CD4-positive, alpha-beta T cell treated with Interleukin-6 for 4 hours (primary cell): Measurements from ENCODE around the gene PLCB1.
"Not testable (repeated sequence)": the region's sequence is repeated elsewhere in the genome, so short reads cannot be mapped to it uniquely, and the experiment has no call there.

ENCODE experiments used
- DNase-seq: peaks from one replicate; pipeline ENCODE4 v3.0.0-alpha.2; 2020; ENCODE audit warnings: mixed read lengths

The PLCB1 gene

DNA sequence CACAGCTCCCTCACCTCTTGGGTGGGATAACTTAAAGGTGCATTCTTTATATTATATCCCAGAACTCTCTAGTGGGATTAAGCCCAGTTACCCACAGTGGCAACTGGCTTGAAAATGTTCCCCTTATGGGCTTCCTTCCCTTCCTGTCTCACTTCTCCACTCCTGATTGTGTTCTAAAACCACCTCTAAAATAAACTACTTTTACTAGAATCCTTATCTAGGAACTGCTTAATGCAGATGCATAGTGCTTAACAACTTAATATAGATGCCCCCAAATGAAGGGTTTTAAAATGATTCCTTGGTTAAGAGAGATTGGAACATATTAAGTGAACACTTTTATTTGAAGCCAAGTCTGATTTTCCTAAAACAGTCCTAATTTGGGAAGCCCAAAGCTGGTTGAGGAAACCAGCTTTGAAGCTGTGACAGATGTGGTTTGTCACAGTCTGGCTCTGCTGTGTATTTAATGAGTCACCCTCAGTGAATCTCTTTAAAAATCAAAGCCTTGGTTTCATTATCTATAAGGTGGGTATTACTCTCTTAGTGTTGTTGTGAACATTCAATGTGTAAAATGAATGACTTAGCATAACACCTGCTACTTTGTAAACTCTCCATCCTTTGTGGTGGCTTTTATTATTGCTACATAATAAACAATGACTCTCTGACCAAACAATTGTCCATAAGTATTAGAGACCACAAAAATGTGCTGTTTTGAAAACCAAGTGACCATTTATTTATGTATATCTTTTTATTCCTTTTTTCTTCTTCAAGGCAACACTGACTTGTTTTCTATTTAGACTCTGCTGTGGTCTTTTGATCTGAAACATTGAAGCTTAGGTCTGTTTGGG, 24.4 kb downstream of the PLCB1 start:
- peak; percentile 21 for DNase-seq

DNA sequence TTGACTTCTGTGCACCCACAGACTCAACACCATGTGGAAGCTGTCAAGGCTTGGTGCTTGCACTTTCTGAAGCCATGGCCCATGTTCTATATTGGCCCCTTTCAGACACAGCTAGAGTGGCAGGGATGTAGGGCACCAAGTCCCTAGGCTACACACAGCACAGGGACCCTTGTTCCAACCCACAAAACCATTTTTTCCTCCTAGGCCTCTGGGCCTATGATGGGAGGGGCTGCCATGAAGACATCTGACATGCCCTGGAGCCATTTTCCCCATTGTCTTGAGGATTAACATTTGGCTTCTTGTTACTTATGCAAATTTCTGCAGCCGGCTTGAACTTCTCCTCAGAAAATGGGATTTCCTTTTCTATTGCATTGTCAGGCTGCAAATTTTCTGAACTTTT, 27.2 kb downstream of the PLCB1 start:
- DNase-seq = not testable (repeated sequence)

GRCh38 chr20:8161264-8162071, 29.4 kb downstream of the PLCB1 start:
- DNase-seq = peak; percentile 20

DNA sequence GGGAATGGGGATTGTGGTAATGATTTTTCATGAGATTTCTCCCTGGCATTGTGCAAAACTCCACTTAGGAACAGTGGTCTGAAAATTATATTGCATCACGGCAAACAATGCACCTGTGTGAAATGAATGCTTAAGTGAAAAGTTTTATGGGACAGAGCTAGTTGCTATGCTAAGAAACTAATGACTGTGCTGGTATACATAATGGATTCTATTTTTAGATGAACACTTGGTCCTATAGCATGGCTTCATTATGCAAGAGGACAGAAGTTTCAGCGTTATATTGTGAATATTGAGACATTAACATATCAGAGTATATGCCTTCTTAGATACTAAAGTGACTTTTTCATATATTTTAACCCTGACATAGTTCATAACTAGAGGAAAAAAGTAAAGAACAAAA, 30.5 kb downstream of the PLCB1 start:
- DNase-seq = no peak

GRCh38 chr20:8163543-8163942, 31.5 kb downstream of the PLCB1 start:
- DNase-seq = no peak

GRCh38 chr20:8166730-8167129, 34.7 kb downstream of the PLCB1 start:
- no peak for DNase-seq

DNA sequence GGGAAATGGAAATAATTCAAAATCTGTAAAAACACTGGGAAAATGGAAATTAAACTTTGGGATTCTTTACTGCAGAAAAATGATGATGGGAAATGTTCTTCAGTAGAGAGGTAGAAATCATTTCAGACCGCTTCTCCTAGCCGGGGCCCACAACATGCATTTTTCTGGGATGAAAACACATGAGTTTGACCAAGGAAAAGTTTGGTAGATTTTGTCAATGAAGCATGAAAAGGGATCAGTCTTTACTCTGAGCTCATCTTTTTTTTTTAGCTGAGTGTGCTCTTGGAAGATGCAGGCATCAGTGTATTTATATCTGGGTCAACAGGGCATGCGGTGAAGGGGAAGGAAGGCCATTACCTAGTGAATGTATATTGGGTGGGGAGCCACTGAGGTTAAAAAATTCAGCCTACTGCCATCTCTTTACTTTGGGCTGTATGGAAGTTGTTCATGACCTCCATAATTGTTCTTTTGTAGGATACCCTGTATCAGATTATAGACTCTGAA, 36.8 kb downstream of the PLCB1 start:
- no peak for DNase-seq

GRCh38 chr20:8170921-8171320, 38.9 kb downstream of the PLCB1 start:
- no peak for DNase-seq

GRCh38 chr20:8172191-8172590, 40.1 kb downstream of the PLCB1 start:
- no peak for DNase-seq

- no peak for DNase-seq
These were observed 43.9 kb downstream of the PLCB1 start for GRCh38 chr20:8175741-8176675.

DNA sequence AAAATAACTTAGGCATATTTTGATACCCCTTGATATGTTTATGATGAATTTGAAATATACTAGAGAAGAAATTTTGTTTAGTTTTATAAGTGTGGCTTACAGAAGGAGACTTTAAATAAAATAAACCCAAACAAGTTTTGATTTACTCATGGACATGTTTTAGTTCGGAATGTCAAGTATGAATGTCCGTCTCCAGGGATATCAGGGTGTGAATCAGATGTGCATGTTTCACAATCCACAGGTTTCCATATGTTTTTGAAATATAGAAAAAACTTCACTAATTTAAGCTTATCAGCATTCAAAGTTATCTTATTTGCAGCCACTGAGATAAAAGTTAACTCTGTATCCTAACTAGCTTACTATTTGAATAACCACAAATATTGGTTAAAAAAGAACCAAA, 51.5 kb downstream of the PLCB1 start:
- no peak for DNase-seq

DNA sequence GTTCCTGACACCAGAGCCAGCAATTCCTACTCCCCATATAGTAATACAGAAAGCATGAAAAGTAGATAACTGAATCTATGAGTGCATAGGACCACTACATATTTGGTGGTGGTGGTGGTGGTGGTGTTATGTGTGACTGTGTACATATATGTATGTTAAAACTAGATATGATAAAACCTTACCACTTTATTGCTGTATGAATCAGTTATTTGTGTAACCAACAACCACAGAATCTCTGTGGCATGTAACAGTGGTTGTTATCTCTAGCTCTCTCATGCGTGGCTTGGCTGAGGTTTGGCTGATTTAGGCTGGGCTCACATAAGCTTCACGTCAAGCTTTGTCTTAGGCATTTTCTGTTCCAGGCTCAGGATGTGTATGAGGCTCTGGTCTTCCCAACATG, 55.7 kb downstream of the PLCB1 start:
- no peak for DNase-seq

DNA sequence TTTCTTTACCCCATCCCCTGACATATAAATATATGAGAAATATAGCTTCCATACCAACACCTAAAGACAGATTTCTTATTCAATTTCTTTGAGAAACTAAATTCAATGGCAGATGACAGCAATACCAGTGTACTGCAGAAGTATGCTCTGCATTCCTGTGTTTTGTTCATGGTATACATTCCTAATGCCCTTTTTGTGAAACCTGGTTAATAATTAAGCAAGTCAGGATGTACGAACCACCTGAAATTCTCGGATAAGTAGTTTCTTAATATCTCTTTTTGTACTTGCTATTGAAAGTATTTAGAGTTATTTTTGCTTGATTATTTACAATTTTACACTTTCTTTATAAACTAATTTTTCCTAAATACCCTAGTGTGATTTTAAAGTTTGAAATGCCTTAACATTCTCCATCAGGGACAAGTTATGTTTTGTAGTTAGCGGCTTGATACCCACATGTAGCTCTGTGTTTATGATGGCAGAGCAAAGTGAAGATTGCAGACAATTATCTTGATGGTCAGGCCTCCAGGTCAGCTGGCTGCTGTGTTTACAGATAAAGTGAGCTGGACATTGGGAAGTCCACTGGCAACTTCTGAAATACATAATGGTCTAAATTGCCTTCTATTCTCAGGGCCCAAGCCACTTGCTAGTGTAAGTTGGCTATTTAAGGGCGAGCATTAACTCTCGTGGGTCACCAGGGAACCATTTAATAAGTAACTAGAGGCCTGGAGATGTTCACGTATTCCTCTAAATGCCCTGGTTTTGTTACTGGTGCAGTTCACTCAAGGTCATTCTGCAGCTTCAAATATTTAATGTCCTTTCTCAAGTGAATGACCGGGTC, 58.2 kb downstream of the PLCB1 start:
- DNase-seq = no peak

DNA sequence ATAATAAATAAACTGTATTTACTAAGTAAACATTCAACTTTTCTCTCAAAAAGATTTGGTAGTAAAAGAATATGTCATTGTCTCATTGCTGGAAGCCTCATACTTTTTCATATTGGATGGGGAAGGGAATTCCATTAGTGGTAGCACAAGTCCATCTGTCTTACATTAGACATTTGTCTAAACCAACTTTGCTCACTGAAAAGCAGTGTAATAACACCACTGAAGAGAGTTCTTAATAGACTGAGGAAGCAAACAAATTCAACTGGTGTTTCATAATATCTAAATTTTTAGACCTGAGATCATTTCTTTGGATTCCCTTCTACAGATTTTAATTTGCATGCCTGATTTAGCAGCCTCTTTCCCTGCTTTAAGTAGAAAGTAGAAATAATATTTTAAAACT, 62.7 kb downstream of the PLCB1 start:
- no peak for DNase-seq

DNA sequence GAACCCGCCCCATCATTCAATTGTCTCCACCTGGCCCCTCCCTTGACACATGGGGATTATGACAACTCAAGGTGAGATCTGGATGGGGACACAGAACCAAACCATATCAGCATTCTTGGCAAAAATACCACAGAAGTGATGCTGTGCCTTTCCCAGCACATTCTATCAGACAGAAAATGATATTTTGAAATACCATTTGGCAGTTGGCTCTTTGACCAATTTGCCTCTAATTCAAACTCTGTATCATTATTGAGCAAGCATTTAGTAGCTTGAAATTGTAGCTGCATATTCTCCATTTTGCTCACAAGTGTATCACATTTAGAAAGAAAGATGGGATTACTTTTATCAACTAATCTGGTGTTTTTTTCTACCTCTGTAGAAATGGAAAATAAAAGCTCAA, 64.0 kb downstream of the PLCB1 start:
- no peak for DNase-seq

- DNase-seq = no peak
These were observed 68.2 kb downstream of the PLCB1 start for GRCh38 chr20:8200220-8200619.

DNA sequence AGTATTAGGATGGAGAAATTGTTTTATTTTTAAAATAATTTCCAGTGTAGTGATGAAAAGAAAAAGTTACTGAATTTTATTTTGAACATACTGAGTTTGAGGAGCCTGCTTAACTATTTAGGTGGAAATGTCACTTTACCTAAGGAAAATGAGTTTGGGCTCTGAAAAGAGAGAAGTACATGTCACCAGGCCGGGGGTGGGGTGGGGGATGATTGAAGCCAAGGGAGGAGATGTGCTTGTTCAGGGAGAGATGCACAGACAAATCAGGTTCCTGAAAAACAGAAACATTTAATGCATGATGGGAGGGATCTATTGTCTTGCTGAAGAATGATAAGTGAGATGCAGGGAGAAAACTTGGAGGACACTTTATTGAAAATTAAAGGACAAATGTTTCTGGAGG, 71.3 kb downstream of the PLCB1 start:
- no peak for DNase-seq

GRCh38 chr20:8205996-8206395, 73.9 kb downstream of the PLCB1 start:
- DNase-seq = no peak

- no peak for DNase-seq
These were observed 76.2 kb downstream of the PLCB1 start for GRCh38 chr20:8208226-8208625.

DNA sequence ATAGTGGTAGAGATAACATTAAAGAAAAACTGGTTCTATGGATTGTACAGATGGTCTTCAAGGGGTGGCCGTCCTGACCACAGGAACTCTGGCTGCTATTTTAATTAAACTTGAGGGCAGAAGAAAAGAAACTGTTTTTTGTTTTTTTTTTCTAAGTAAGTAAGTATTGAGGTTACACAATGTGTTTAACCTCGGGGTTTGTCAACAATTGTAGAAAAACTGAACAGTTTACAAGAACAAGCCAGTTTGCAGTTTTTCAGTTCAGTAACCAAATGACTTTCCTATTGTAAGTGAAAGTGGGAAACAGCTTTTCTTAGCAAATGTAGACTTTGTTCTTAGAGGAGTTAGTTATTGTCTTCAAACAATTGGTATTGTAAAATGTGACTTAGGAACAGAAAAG, 77.0 kb downstream of the PLCB1 start:
- no peak for DNase-seq

GRCh38 chr20:8210749-8211148, 78.7 kb downstream of the PLCB1 start:
- no peak for DNase-seq

- DNase-seq = no peak
These were observed 80.2 kb downstream of the PLCB1 start for GRCh38 chr20:8212286-8212685.
